Bone marrow (tissue), 2 donors: Measurements from ENCODE around the gene DLX2.

Experiments used
- DNase-seq, 2 donors: peaks; one replicate each; lab custom pipeline; 2025; lab: John Stamatoyannopoulos, UW

DLX2 gene

DNA sequence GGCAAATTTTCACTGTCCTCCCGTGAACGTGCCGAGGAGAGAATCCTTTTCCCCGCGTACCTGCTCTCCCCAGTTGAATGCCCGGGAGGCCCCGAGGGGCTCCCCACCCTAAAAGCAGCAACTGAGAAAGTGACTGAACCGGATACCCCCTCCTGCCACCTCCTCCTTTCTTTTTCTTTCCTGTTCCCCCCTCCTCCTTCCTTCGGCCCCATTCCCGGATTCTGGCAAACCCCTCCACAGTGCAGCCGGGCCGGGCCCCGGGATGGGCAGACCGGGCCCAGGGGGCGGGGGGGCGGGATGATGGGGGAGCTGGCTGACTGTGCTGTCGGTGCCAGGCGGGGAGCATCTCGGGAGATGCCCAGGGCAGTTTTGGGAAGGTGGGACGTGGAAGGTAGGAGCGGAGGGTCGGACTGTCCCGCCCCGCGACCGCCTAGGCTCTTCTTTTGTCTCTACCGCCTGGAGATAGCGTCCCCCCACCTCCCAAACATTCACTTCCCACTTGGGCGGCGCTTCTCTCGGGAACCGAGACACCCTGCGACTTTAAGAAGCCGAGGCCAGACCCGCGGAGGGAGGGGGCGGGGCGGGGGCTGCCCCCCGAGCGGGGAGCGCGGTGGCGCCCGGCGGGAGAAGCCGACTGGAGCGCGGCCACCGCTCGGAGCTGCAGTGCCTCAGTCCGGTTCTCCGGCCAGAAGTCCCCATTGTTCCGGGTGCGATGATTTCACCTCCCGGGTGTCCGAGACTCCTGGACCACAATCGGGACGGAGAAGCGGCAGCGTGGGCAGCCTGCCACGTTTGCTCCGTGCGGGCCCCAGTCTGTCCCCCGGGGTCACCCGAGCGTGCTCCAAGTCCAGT is 8.2 kb downstream of the DLX2 start:
- no peak for DNase-seq

GRCh38 chr2:172093416-172094293 is 9.0 kb downstream of the DLX2 start:
- DNase-seq: no peak

GRCh38 chr2:172092716-172093415 is 9.8 kb downstream of the DLX2 start:
- DNase-seq: no peak

DNA sequence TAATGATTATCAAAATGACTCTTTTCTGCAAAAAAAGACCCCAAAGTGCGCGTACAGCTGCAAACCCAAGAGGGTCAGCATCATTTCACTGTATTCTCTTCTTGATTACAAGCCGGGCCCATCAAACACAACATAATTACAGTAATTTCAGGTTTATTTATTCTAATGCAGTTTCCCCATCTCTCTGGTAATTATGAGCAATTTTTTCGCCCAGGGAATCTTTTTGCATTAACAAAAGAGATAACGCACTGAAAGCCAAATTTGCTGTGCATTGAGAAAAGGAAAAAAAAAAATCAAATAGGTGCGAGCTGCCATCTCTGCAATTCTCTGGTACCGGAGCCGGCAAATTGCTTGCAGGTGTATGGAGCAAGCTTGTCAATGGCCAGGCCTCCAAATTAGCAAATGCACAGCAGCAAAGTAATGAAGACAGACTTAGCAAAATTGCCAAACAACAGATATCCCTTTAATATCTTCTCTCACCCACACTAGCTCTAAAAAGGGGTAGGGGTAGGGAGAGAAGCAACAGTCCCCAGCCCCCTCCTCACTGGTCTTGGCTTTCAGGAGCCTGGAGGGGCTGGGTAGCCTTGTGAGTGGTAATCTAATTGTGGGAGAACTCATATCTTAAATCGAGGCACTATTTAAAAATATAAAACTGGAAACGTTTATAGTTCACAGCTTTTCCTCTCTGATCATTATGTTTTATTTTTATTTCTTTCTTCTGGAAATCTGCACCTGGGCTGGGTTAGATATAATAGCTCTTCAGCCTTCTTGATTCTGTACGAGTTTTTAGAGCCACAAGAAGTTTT is 10.7 kb downstream of the DLX2 start:
- DNase-seq: no peak

GRCh38 chr2:172091000-172091641 is 11.6 kb downstream of the DLX2 start:
- DNase-seq: no peak

DNA sequence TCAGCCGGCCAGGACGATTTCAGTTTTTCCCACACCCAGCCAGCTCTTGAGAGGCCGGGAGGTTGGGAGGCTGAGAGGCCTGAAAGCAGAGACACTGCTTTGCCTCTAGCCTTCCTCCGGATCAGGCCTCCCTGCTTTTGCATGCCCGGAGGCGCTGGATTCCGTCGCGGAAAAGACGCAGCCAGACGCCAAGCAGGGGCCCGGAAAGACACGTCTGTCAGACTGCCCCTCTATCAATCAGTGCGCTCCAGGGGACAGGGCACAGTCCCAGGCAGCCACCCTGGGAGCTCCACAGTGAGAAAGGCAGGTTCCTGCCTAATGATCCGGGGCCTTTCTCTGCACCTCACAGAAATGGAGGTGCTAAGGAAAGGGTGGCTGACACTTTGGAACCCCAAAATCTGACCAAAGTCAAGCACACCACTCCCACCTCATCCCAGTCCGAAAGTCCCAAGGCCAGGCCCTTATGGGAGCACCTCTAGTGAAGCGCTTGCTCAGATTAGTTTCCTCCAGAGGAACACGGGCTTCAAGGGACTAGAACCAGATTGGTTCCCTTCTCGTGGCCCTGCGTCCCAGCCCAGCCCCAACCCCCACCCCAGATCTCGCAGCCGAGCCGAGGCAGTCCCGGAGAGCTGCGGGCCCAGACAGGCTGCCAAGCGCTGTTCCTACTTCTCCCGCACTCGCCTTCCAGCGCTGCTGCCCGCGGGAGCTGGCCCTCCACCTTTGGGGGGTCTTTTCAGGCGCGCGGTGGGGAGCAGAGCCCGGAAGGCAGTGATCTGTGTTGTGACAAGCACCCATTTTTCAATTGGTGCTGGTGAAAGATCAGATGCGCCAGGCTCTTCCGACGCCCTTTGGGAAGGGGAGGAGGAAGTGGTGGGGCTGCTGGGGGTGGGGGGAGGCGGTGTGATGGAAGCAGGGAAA is 12.4 kb downstream of the DLX2 start:
- DNase-seq: no peak

- no peak for DNase-seq
Measured at GRCh38 chr2:172089633-172090032, 13.1 kb downstream of the DLX2 start.

GRCh38 chr2:172089005-172089504 is 13.6 kb downstream of the DLX2 start:
- no peak for DNase-seq

- no peak for DNase-seq
Measured at GRCh38 chr2:172088245-172089004, 14.3 kb downstream of the DLX2 start.

DNA sequence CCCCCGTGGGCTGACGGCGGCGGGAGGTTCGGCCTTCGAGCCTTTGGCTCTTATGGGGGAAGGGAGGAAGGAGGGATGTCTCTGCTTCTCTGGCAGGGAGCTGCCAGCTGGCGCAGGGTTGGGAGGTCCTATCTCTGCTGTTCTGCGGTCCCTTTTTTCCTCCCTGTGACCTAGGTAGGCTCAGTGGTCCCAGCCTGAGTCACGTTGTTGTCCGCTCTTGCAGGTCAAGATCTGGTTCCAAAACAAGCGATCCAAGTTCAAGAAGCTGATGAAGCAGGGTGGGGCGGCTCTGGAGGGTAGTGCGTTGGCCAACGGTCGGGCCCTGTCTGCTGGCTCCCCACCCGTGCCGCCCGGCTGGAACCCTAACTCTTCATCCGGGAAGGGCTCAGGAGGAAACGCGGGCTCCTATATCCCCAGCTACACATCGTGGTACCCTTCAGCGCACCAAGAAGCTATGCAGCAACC is 14.9 kb downstream of the DLX2 start:
- DNase-seq: no peak

- DNase-seq: no peak
Measured at GRCh38 chr2:172087207-172087779, 15.4 kb downstream of the DLX2 start.

DNA sequence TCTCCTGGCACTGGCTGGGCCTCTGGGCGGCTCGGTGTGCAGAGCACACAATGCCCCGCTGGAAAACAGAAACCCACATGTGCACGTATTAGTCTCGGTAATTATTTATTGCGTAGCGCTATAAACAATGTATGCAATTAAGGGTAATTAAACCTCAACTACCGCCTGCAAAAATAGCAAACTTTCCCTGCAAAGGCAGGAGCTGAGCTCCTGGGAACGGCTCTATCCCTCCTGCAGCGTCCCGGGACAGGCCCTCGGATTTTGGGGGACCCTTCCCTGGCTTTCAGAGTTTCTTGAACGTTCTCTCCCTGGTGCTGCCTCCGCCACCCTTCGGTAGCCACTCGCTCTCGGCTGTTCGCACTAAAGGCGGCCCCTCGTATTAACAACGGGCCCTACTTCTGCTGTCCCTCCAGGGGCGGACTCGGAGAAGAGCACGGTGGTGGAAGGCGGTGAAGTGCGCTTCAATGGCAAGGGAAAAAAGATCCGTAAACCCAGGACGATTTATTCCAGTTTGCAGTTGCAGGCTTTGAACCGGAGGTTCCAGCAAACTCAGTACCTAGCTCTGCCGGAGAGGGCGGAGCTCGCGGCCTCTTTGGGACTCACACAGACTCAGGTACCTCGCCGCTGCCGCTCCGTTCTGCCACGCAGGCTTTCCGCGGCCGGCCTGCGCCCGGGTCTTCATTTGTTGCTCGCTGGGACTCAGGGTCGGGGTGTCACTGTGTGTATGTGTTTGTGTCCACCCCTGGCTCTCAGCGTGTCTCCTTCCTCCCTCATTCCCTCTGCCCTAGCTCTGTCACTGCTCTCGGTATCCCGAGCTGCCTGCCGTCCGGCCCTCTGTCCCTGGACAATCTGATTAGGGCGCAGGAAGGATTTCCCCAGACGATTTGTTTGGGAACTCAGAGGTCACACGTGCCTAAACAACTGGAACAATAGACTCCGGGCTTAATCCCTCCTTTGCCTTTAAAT is 16.2 kb downstream of the DLX2 start:
- no peak for DNase-seq

DNA sequence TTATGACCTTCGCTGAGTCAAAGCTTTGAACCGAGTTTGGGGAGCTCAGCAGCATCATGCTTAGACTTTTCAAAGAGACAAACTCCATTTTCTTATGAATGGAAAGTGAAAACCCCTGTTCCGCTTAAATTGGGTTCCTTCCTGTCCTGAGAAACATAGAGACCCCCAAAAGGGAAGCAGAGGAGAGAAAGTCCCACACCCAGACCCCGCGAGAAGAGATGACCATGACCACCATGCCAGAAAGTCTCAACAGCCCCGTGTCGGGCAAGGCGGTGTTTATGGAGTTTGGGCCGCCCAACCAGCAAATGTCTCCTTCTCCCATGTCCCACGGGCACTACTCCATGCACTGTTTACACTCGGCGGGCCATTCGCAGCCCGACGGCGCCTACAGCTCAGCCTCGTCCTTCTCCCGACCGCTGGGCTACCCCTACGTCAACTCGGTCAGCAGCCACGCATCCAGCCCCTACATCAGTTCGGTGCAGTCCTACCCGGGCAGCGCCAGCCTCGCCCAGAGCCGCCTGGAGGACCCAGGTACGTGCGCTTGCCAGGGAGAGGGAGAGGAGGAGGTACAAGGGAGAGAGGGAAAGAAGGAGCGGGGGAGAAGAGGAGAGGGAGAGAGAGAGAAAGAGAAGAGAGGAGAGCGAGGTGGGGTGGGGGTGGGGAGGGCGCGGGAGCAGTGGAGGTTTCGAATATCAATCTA is 17.1 kb downstream of the DLX2 start, which contains the start of gene DLX1:
TSS of gene DLX1 (plus strand) at position 48 of the 700 bp plus-strand sequence. CDS start at position 219, 171 bp downstream.
- no peak for DNase-seq

- DNase-seq: no peak
Measured at GRCh38 chr2:172084645-172085459, 17.8 kb downstream of the DLX2 start.

- no peak for DNase-seq
Measured at GRCh38 chr2:172084395-172084644, 18.4 kb downstream of the DLX2 start.
